HepG2 (cell line): ENCODE results near the gene SLIRP. TPM values are rescaled to one million over a fixed set of nuclear protein-coding genes. Genes with fewer than 3 reads are reported as not detected.
A peak's percentile ranks its signal among the peaks of the same experiment; 100 is the strongest.

Source experiments
- MAZ ChIP-seq, 2 experiments: sonication (generic) in 1 of 2; formaldehyde crosslinking in 1 of 2; IDR thresholded peaks; 2 replicates each; pipeline versions ENCODE4 v1.5.0 to v1.6.1; 2012 to 2020; ENCODE audit warnings: low read depth in 2 of 2, mild to moderate bottlenecking in 2 of 2, borderline replicate concordance in 1 of 2, improper control_type of control experiment in 1 of 2, low read length in 1 of 2, missing genetic modification reagents in 1 of 2, moderate library complexity in 1 of 2
- MED1 ChIP-seq: sonication (generic); formaldehyde crosslinking; IDR thresholded peaks from 2 replicates; pipeline ENCODE4 v1.4.0; 2020; ENCODE audit warnings: missing genetic modification reagents
- MIER2 ChIP-seq: IDR thresholded peaks from 2 replicates; pipeline ENCODE4 v1.6.1; 2016; ENCODE audit warnings: missing biosample characterization, missing genetic modification reagents
- MXD1 ChIP-seq: sonication (generic); formaldehyde crosslinking; IDR thresholded peaks from 2 replicates; pipeline ENCODE4 v1.4.0; 2020; ENCODE audit warnings: mild to moderate bottlenecking, missing genetic modification reagents
- POGZ ChIP-seq: sonication (generic); formaldehyde crosslinking; IDR thresholded peaks from 2 replicates; pipeline ENCODE4 v1.4.0; 2020; ENCODE audit warnings: mild to moderate bottlenecking, missing genetic modification reagents
- RBAK ChIP-seq: sonication (generic); formaldehyde crosslinking; IDR thresholded peaks from 2 replicates; pipeline ENCODE4 v1.5.1; 2020; ENCODE audit warnings: mild to moderate bottlenecking, missing genetic modification reagents
- ZBTB8A ChIP-seq: sonication (generic); formaldehyde crosslinking; IDR thresholded peaks from 2 replicates; pipeline ENCODE4 v1.4.0; 2020; ENCODE audit warnings: mild to moderate bottlenecking, low read depth, missing genetic modification reagents, borderline replicate concordance
- ZFP82 ChIP-seq: sonication (generic); formaldehyde crosslinking; IDR thresholded peaks from 2 replicates; pipeline ENCODE4 v1.5.1; 2020; ENCODE audit warnings: mild to moderate bottlenecking, missing genetic modification reagents, borderline replicate concordance
- ZFP91 ChIP-seq: sonication (generic); formaldehyde crosslinking; IDR thresholded peaks from 2 replicates; pipeline ENCODE4 v1.9.0; 2022; ENCODE audit warnings: missing genetic modification reagents, mild to moderate bottlenecking, borderline replicate concordance
- ZMYM2 ChIP-seq: sonication (generic); formaldehyde crosslinking; IDR thresholded peaks from 2 replicates; pipeline ENCODE4 v1.8.0; 2022; ENCODE audit warnings: mild to moderate bottlenecking, missing genetic modification reagents
- ZNF547 ChIP-seq: sonication (generic); formaldehyde crosslinking; IDR thresholded peaks from 2 replicates; pipeline ENCODE4 v1.5.1; 2020; ENCODE audit warnings: mild to moderate bottlenecking, missing genetic modification reagents
- ZNF660 ChIP-seq: sonication (generic); formaldehyde crosslinking; IDR thresholded peaks from 2 replicates; pipeline ENCODE4 v1.5.1; 2020; ENCODE audit warnings: mild to moderate bottlenecking, low read depth, missing genetic modification reagents, borderline replicate concordance
- ZNF878 ChIP-seq: sonication (generic); formaldehyde crosslinking; IDR thresholded peaks from 2 replicates; pipeline ENCODE4 v1.8.1; 2023; ENCODE audit warnings: mild to moderate bottlenecking, missing genetic modification reagents, moderate library complexity
- polyA plus RNA-seq, 8 experiments: library from polyadenylated mRNA; depleted of rRNA in 3 of 8; stranded (reverse) in 7 of 8; unstranded in 1 of 8; fragments of >200 nt; fragmentation: Illumina TruSeq in 4 of 8; extraction: Trizol in 4 of 8; gene quantifications; 2 replicates each; pipeline versions ENCODE4 v1.2.1 to v1.2.3, GENCODE V29; 2011 to 2016; ENCODE audit warnings: low read depth in 4 of 8, missing spikeins in 1 of 8, mixed read lengths in 1 of 8; ENCODE audit not compliant: insufficient read depth in 1 of 8
- total RNA-seq, 5 experiments: library from RNA; depleted of rRNA; stranded (reverse); fragments of >200 nt; fragmentation: Illumina TruSeq; extraction: Trizol; gene quantifications; 2 replicates each; pipeline ENCODE4 v1.2.3, GENCODE V29; 2016; ENCODE audit warnings: low read depth in 1 of 5
- TF ChIP-seq, protein P1 (sequence below): sonication (generic); formaldehyde crosslinking; IDR thresholded peaks from 2 replicates; pipeline ENCODE4 v1.4.0; 2020; ENCODE audit warnings: missing genetic modification reagents, mild to moderate bottlenecking, borderline replicate concordance
- TF ChIP-seq, protein P2 (sequence below): sonication (generic); formaldehyde crosslinking; IDR thresholded peaks from 2 replicates; pipeline ENCODE4 v1.5.1; 2020; ENCODE audit warnings: missing genetic modification reagents, mild to moderate bottlenecking, borderline replicate concordance
- TF ChIP-seq, protein P3 (sequence below): sonication (generic); formaldehyde crosslinking; IDR thresholded peaks from 2 replicates; pipeline ENCODE4 v1.5.0; 2020; ENCODE audit warnings: mild to moderate bottlenecking, missing genetic modification reagents
- TF ChIP-seq, protein P4 (sequence below): sonication (generic); formaldehyde crosslinking; conservative IDR thresholded peaks from 2 replicates; pipeline ENCODE4 v1.4.0; 2020; ENCODE audit warnings: missing genetic modification reagents

Gene SLIRP
- total and polyA plus RNA-seq, 2 of the 13 experiments (the other 11 are each of a cell fraction or from before 2014, with no cell fraction given), result 281 to 548 TPM

- TF ChIP-seq, protein P1, sequence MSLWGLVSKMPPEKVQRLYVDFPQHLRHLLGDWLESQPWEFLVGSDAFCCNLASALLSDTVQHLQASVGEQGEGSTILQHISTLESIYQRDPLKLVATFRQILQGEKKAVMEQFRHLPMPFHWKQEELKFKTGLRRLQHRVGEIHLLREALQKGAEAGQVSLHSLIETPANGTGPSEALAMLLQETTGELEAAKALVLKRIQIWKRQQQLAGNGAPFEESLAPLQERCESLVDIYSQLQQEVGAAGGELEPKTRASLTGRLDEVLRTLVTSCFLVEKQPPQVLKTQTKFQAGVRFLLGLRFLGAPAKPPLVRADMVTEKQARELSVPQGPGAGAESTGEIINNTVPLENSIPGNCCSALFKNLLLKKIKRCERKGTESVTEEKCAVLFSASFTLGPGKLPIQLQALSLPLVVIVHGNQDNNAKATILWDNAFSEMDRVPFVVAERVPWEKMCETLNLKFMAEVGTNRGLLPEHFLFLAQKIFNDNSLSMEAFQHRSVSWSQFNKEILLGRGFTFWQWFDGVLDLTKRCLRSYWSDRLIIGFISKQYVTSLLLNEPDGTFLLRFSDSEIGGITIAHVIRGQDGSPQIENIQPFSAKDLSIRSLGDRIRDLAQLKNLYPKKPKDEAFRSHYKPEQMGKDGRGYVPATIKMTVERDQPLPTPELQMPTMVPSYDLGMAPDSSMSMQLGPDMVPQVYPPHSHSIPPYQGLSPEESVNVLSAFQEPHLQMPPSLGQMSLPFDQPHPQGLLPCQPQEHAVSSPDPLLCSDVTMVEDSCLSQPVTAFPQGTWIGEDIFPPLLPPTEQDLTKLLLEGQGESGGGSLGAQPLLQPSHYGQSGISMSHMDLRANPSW (CRISPR knock-in tag), result no peak
- no peak for TF ChIP-seq ZBTB8A (CRISPR knock-in tag)
- TF ChIP-seq ZNF660, result no peak
- TF ChIP-seq, protein P2, sequence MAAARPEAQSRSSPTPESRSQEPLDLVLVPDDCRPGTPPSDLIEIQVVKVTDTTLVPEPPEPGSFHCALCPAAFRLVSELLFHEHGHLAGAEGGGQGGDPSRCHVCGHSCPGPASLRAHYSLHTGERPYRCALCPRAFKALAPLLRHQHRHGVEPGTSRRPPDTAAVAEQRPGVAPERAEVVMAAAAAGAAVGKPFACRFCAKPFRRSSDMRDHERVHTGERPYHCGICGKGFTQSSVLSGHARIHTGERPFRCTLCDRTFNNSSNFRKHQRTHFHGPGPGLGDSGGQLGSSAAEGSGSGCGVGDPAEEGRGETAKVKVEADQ, result peak; percentile 31; the same call in 1 of the 2 replicates
- TF ChIP-seq RBAK, result no peak
- TF ChIP-seq, protein P3, sequence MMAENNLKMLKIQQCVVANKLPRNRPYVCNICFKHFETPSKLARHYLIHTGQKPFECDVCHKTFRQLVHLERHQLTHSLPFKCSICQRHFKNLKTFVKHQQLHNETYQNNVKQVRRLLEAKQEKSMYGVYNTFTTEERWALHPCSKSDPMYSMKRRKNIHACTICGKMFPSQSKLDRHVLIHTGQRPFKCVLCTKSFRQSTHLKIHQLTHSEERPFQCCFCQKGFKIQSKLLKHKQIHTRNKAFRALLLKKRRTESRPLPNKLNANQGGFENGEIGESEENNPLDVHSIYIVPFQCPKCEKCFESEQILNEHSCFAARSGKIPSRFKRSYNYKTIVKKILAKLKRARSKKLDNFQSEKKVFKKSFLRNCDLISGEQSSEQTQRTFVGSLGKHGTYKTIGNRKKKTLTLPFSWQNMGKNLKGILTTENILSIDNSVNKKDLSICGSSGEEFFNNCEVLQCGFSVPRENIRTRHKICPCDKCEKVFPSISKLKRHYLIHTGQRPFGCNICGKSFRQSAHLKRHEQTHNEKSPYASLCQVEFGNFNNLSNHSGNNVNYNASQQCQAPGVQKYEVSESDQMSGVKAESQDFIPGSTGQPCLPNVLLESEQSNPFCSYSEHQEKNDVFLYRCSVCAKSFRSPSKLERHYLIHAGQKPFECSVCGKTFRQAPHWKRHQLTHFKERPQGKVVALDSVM (CRISPR knock-in tag), result no peak; the same call in 1 of the 2 replicates
- peak; percentile 72; the same call in 1 of the 2 replicates for TF ChIP-seq ZFP91 (CRISPR knock-in tag)
- TF ChIP-seq ZNF547 (CRISPR knock-in tag), result peak; percentile 65; the same call in 1 of the 2 replicates
- TF ChIP-seq MIER2 (CRISPR knock-in tag), result no peak
- TF ChIP-seq MAZ (IDR thresholded peaks at IDR 0.05; ENCODE audit: borderline replicate concordance, low read depth, low read length), result no peak
- peak; percentile 70; the same call in 1 of the 2 replicates for TF ChIP-seq MAZ (CRISPR knock-in tag; IDR thresholded peaks at IDR 0.05; ENCODE audit: low read depth)
- 0 out of 2 replicates have a peak, but pooled peaks have one; percentile 23 for TF ChIP-seq ZNF878 (CRISPR knock-in tag)
- TF ChIP-seq POGZ (CRISPR knock-in tag), result peak; percentile 43
- no peak for TF ChIP-seq MXD1
- 0 out of 2 replicates have a peak, but pooled peaks have one; percentile 79 for TF ChIP-seq ZFP82 (CRISPR knock-in tag)
- peak; percentile 61 for TF ChIP-seq MED1
- TF ChIP-seq, protein P4, sequence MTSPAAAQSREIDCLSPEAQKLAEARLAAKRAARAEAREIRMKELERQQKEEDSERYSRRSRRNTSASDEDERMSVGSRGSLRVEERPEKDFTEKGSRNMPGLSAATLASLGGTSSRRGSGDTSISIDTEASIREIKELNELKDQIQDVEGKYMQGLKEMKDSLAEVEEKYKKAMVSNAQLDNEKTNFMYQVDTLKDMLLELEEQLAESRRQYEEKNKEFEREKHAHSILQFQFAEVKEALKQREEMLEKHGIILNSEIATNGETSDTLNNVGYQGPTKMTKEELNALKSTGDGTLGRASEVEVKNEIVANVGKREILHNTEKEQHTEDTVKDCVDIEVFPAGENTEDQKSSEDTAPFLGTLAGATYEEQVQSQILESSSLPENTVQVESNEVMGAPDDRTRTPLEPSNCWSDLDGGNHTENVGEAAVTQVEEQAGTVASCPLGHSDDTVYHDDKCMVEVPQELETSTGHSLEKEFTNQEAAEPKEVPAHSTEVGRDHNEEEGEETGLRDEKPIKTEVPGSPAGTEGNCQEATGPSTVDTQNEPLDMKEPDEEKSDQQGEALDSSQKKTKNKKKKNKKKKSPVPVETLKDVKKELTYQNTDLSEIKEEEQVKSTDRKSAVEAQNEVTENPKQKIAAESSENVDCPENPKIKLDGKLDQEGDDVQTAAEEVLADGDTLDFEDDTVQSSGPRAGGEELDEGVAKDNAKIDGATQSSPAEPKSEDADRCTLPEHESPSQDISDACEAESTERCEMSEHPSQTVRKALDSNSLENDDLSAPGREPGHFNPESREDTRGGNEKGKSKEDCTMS, result no peak; the same call in 1 of the 2 replicates
- TF ChIP-seq ZMYM2 (CRISPR knock-in tag), result no peak
Measured at GRCh38 chr14:77707724-77708408, at the start of gene SLIRP, which contains the start of gene ALKBH1 (continued).
